EL (cell line): ENCODE data around the gene ATG14.
"Not testable (repeated sequence)": the region's sequence is repeated elsewhere in the genome, so short reads cannot be mapped to it uniquely, and the experiment has no call there.

Source experiments
- DNase-seq: peaks from one replicate; pipeline ENCODE4 v3.0.0-alpha.2; 2016

The ATG14 gene

GRCh38 chr14:55348766-55349453 lies 62.7 kb downstream of the ATG14 start:
- no peak for DNase-seq

GRCh38 chr14:55347748-55348147 lies 63.9 kb downstream of the ATG14 start:
- DNase-seq, result no peak

GRCh38 chr14:55347040-55347439 lies 64.6 kb downstream of the ATG14 start:
- no peak for DNase-seq

- DNase-seq, result not testable (repeated sequence)
Measured at GRCh38 chr14:55344582-55345163, 67.0 kb downstream of the ATG14 start.

DNA sequence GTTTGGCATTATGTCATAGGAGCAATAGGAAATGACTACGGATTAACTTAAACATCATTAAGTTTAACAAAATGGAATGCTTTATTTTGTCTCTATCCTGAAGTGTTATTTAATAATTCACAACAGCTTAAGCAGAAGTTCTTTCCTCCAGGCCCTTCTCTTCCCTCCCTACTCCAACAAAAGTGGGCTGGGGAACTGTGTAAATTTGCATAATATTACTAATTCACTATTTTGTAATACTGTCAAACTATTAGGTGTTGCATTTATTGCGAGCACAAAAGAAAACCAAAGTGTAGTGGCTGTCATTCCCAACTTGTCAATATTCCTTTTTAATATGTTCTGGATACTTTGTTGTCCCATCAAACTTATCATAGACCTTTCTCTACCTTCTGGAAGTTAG lies 69.8 kb downstream of the ATG14 start:
- DNase-seq, result no peak

DNA sequence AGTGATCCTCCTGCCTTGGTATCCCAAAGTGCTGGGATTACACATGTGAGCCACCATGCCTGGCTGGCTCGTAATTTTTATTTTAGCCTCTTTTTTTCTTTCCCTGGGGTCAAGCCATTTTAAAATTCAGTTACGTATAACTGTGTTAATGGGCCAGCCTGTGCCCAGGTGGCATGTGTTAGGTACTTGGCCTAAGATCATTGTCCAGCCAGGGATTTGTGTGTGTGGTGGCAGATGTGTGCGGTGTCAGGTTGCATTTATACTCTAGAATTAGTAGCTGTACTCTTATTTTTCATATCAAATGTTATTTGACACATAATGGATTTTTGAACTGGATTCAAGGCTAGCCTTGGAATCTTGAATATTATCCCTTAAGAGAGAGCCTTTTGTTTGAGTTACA lies 71.1 kb downstream of the ATG14 start:
- no peak for DNase-seq

- DNase-seq, result no peak
Measured at GRCh38 chr14:55339770-55340169, 71.9 kb downstream of the ATG14 start.

DNA sequence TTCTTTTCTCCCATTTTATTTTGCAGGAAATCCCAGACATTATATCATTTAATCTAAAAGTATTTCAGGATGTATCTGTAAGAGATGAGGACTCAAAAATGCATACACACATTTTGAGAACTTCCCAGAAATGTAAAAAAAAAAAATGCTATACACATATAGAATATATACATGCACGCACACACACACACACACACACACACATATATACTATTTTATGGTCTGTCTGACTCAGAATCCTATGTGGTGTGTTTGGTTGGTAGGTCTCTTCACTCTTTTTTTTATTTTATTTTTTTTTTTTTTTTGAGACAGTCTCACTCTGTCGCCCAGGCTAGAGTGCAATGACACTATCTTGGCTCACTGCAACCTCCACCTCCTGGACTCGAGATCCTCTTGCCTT lies 74.9 kb downstream of the ATG14 start:
- DNase-seq, result no peak

DNA sequence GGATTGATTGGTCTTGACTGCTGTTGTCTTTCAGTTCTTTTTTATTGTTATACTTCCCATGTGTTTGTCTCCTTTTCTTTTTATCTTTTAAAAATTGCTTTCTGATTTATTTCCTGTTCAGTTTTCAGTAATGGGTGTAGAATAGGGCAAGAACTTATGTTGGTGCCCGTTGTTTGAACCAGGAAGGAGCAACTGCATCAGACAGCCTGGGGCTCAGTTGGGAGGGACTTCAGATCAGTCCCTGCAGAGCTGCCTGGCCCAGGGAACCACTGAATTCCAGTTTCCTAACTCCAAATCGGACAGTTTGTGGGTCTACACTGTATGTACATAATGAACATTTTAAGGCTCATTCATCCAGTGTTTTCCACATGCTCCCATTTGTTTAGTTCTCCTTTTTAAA lies 75.5 kb downstream of the ATG14 start:
- peak; percentile 56 for DNase-seq

GRCh38 chr14:55333711-55334485 lies 77.7 kb downstream of the ATG14 start:
- DNase-seq, result peak; percentile 50

DNA sequence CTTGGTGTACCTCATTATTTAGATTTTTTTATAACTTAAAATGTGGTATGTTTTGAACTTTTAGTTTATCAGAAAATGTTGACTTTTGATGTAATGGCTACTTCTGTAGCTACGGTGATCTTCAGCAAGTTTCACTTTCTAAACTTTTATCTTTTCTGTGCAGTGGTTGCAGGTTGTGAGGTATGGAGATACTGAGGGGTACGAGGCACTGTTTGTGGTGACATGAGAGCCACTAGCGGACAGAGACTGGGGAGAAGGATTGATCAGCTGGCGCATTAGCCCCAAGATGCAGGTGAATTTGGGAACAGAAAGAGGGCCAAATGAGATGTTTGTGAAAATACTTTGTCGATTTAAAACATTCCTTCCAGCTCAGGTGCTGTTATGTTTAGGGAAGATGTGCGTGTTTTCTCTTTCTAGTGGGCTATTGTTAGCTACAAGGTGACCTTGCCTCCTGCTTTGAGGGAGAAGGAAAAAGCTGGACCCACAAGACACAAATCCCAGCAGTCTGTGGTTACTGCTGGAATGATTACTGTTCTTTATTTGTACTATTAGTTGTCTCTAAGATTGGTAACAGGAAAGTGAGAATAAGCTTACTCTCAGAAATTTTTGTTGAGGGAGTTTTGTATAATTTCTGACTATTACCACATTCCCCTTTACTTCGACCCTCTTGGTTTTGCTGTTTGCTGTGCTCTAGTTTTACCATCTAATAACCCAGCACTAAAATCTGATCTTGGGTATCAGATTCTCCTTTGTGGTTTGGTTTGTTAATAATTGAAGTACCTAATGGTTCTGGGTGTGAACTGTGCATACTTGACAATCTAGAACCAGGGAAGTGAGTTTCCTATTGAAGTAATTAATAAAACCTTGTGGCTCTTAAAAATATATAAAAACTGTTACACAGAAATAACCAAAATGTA lies 78.7 kb downstream of the ATG14 start:
- no peak for DNase-seq

GRCh38 chr14:55329999-55330710 lies 81.5 kb downstream of the ATG14 start:
- peak; percentile 25 for DNase-seq

- peak; percentile 39 for DNase-seq
Measured at GRCh38 chr14:55328317-55328716, 83.3 kb downstream of the ATG14 start.

DNA sequence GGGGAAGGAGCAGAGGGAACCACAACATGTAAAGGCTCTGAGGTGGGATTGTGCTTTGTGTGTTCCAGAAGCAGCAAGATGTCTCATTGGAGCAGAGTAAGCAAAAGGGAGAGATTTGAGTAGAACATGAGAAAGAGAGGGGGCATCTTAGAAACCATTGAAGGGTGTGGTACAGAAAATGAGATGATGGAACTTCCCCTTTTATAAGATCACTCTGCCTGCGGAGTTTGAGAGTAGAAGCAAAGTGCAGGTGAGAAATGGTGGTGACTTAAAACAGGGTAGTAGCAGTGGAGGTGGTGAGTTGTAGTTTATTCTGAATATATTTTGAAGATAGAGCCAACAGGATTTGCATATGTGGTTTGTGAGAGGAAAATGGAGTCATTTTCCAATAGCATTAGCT lies 84.5 kb downstream of the ATG14 start:
- DNase-seq, result no peak

GRCh38 chr14:55324812-55325211 lies 86.8 kb downstream of the ATG14 start:
- no peak for DNase-seq

GRCh38 chr14:55323910-55324309 lies 87.7 kb downstream of the ATG14 start:
- DNase-seq, result no peak

DNA sequence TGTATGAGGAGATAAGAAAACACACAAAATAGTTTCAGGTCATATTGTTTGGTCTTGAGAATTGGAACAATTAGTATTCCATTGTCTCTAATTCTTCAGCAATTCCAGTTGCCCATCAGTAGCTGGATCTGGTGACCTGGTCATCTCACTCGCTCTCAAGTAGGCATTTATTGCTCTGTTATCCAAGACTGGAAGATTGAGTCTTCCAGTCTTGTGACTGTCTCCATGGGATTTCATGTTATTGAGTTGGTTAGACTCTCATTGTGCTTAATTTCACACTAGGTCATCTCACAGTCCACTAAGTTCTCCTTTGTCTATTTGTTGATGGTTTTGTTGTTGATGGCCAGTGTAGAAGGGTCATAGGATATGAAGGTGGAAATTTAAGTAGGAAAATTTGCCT lies 92.9 kb downstream of the ATG14 start:
- no peak for DNase-seq

DNA sequence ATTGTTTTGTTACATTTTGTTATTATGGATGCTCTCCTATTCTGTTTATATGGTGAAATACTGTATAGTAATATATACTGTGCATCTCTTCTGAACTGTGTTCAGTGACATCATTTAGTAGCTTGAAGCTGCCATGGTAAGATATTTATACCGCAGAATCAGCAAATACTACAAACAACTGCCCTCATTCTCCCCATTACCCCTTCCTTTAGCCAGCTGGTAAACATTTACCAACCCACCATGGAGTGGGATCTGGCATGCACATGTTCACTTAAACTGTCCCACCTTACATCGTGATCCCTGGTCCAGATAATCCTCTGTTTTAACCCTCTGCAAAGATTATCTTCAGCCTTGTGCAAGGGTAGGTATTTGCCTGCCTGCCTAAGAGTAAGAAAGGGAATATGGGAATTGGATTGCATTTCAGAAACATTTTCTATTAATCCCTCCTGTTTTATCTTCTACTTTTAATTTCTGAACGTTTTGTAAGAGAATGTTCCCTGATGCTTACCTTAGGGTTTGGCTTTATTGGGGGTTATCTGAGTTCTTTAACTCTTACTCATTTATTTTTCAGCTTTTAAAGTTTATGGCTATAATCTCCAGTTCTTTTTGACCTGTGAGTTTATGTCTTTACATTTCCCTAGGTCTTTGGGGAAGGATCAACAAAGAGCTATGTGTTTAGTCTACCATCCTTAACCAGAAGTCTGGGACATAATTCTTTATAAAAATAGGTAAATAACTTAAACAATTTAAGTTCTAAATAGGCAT lies 93.9 kb downstream of the ATG14 start:
- no peak for DNase-seq

GRCh38 chr14:55316564-55316963 lies 95.1 kb downstream of the ATG14 start:
- DNase-seq, result no peak
